ENCODE measurements around the gene YBX2.

GRCh38 chr17:7261379-7262191 lies 32.9 kb downstream of the YBX2 start:
- TF ChIP-seq CTCF (IDR thresholded peaks at IDR 0.05): no peak
- no peak for TF ChIP-seq POLR2A (IDR thresholded peaks at IDR 0.05)
